H1 (cell line): Measurements from ENCODE around the gene DIS3L.

Source experiments
- CEBPB ChIP-seq: IDR thresholded peaks from 2 replicates; pipeline ENCODE4 v1.6.1; 2012; ENCODE audit warnings: low read depth, low read length
- CTCF ChIP-seq, 3 experiments: IDR thresholded peaks; 1 replicate in 2 of 3; 2 replicates in 1 of 3; pipeline versions ENCODE4 v1.5.1 to v1.6.1; 2011; ENCODE audit warnings: low read length in 3 of 3, mild to moderate bottlenecking in 3 of 3, inconsistent platforms in 2 of 3, low read depth in 1 of 3, moderate library complexity in 1 of 3; ENCODE audit not compliant: insufficient read depth in 1 of 3; ENCODE audit errors: control extremely low read depth in 1 of 3
- SIN3A ChIP-seq, 2 experiments: IDR thresholded peaks in 1 of 2; conservative IDR thresholded peaks in 1 of 2; 2 replicates each; pipeline ENCODE4 v1.6.1; 2011 to 2012; ENCODE audit warnings: low read length in 2 of 2, improper control_type of control experiment in 1 of 2, low read depth in 1 of 2, mild to moderate bottlenecking in 1 of 2
- TAF1 ChIP-seq: IDR thresholded peaks from 2 replicates; pipeline ENCODE4 v1.6.1; 2011; ENCODE audit warnings: mild to moderate bottlenecking, low read depth, low read length
- USF2 ChIP-seq: IDR thresholded peaks from 2 replicates; pipeline ENCODE4 v1.6.1; 2011; ENCODE audit warnings: low read length, improper control_type of control experiment

- TF ChIP-seq USF2: no peak
- TF ChIP-seq CTCF (IDR thresholded peaks at IDR 0.05; ENCODE audit: control extremely low read depth in 1 of 3, insufficient read depth in 1 of 3, low read depth in 1 of 3, low read length in 3 of 3): no peak
- no peak for TF ChIP-seq TAF1
- TF ChIP-seq CEBPB: no peak
- no peak for TF ChIP-seq SIN3A (conservative IDR thresholded peaks at IDR 0.05 in 1 of 2, IDR thresholded peaks at IDR 0.05 in 1 of 2; ENCODE audit: low read depth in 1 of 2, low read length in 2 of 2)
Observed at GRCh38 chr15:66254089-66254950, 39.0 kb upstream of the DIS3L start.
